Panc1 (cell line): ENCODE results near the gene SEMA6A.

Experiments used
- POLR2AphosphoS5 ChIP-seq: IDR thresholded peaks from 2 replicates; pipeline ENCODE4 v1.6.1; 2012; ENCODE audit warnings: mild to moderate bottlenecking, low read depth, low read length, moderate library complexity
- SIN3A ChIP-seq: IDR thresholded peaks from 2 replicates; pipeline ENCODE4 v1.6.1; 2012; ENCODE audit warnings: low read depth, mild to moderate bottlenecking, low read length, moderate library complexity, borderline replicate concordance; ENCODE audit not compliant: insufficient read depth
- TF ChIP-seq, protein P1 (sequence below): fragments of 450-650 bp; IDR thresholded peaks from 2 replicates; pipeline ENCODE4 v1.5.1; 2017; ENCODE audit warnings: mild to moderate bottlenecking
- TF ChIP-seq, protein P2 (sequence below), 2 experiments: IDR thresholded peaks; 2 replicates each; pipeline ENCODE4 v1.6.1; 2011 to 2012; ENCODE audit warnings: low read depth in 2 of 2, control low read depth in 1 of 2, low read length in 1 of 2, mild to moderate bottlenecking in 1 of 2, moderate library complexity in 1 of 2; ENCODE audit not compliant: insufficient read depth in 1 of 2

DNA sequence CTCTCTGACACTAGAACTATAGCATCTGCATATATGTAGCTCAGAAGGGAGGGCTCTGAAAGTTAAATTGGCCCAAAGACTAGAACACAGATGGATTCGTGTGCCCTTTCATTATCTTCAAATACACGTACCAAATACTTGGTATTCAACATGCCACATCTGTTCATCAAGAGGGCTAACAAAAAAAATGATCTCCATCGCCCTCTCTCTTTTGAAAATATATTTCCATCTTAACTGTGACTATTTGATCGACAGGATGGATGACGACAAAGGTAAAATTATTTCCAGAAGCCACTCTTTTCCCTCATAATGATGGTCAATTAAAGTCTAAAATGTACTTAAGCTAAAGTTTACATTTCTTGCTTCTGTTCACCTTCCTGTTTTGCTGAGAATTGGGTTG is 77.0 kb downstream of the SEMA6A start:
- TF ChIP-seq, protein P1, sequence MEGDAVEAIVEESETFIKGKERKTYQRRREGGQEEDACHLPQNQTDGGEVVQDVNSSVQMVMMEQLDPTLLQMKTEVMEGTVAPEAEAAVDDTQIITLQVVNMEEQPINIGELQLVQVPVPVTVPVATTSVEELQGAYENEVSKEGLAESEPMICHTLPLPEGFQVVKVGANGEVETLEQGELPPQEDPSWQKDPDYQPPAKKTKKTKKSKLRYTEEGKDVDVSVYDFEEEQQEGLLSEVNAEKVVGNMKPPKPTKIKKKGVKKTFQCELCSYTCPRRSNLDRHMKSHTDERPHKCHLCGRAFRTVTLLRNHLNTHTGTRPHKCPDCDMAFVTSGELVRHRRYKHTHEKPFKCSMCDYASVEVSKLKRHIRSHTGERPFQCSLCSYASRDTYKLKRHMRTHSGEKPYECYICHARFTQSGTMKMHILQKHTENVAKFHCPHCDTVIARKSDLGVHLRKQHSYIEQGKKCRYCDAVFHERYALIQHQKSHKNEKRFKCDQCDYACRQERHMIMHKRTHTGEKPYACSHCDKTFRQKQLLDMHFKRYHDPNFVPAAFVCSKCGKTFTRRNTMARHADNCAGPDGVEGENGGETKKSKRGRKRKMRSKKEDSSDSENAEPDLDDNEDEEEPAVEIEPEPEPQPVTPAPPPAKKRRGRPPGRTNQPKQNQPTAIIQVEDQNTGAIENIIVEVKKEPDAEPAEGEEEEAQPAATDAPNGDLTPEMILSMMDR: no peak
- TF ChIP-seq POLR2AphosphoS5 (no peak), SIN3A (no peak)
- TF ChIP-seq, protein P2, sequence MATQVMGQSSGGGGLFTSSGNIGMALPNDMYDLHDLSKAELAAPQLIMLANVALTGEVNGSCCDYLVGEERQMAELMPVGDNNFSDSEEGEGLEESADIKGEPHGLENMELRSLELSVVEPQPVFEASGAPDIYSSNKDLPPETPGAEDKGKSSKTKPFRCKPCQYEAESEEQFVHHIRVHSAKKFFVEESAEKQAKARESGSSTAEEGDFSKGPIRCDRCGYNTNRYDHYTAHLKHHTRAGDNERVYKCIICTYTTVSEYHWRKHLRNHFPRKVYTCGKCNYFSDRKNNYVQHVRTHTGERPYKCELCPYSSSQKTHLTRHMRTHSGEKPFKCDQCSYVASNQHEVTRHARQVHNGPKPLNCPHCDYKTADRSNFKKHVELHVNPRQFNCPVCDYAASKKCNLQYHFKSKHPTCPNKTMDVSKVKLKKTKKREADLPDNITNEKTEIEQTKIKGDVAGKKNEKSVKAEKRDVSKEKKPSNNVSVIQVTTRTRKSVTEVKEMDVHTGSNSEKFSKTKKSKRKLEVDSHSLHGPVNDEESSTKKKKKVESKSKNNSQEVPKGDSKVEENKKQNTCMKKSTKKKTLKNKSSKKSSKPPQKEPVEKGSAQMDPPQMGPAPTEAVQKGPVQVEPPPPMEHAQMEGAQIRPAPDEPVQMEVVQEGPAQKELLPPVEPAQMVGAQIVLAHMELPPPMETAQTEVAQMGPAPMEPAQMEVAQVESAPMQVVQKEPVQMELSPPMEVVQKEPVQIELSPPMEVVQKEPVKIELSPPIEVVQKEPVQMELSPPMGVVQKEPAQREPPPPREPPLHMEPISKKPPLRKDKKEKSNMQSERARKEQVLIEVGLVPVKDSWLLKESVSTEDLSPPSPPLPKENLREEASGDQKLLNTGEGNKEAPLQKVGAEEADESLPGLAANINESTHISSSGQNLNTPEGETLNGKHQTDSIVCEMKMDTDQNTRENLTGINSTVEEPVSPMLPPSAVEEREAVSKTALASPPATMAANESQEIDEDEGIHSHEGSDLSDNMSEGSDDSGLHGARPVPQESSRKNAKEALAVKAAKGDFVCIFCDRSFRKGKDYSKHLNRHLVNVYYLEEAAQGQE (IDR thresholded peaks at IDR 0.05; ENCODE audit: insufficient read depth in 1 of 2, low read depth in 2 of 2, low read length in 1 of 2): no peak
